ENCODE data around the gene TMEM244.

The TMEM244 gene, protein sequence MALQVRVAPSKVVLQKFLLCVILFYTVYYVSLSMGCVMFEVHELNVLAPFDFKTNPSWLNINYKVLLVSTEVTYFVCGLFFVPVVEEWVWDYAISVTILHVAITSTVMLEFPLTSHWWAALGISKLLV

DNA sequence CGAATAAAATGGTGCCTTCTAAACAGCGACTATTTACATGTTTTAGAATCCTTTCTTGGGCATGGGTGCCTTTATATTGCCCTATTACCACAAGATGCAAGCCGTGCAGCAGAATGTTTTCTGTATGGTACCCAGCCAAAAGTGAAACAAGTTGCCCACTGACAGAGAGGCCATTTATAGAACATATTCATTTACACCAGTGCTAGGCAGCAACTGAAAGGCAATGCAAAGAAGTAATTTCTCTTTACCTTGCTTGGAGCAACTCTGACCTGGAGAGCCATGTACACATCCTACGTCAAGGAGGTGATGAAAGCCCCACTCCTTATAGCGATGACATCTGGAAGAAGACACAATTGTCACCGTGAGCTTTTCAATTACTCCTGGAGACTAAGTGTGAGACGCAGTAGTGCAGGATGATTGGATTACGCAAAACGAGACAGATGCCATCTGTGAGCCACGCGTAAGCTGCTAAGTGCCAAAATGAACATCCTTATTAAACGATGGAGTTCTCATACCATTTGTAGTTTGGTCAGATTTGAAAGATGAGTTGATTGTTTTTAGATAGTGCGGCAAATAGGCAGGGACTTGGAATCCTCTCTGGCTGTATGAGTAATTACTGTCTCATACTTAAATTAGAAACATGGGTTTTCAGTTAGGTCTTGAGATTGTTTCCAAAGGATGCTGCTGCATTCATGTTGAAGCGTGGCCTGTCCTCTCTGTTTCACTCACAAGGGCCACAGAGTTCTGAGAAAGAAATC, at the start of gene TMEM244:
TSS of gene TMEM244 (minus strand) at position 408 of the 758 bp plus-strand sequence. CDS start at position 281, 127 bp downstream.
- Histone ChIP-seq H3K9me3 (ENCODE audit: control insufficient read depth, insufficient read depth, low read length) (no peaks in the 10 kb centered on the region; the same call in 1 of the 2 replicates), H3K36me3 (ENCODE audit: insufficient read depth, low read length) (no peaks in the 10 kb centered on the region), H3K4me1 (ENCODE audit: insufficient read depth, low read length) (peaks cover 7% of the 10 kb centered on the region; the same call in 1 of the 2 replicates), H3K9ac (ENCODE audit: low read depth, low read length) (no peak within 1 kb of the TSS)

DNA sequence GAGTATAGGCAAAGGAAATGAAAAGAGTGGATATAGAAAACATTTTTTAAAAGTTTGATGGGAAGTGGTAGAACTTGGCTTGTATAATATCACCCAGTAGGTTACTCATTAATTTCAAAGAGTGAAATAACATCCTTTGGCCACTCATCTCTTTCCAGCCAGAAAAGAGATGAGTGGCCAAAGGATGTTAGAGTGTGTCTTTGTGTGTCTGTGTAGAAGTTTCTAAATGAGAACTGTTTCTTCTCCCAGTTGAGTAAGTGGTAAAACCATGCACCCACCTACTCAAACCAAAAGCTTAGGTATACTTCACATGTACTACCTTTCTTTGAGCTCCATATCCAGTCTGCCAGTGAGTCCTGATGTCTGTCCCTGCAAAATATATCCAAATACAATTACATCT, 47.7 kb upstream of the TMEM244 start:
- Histone ChIP-seq H3K4me1 (ENCODE audit: insufficient read depth, low read length) (no peaks in the 10 kb centered on the region), H3K9me3 (ENCODE audit: control insufficient read depth, insufficient read depth, low read length) (no peaks in the 10 kb centered on the region), H3K36me3 (ENCODE audit: insufficient read depth, low read length) (no peaks in the 10 kb centered on the region), H3K9ac (ENCODE audit: low read depth, low read length) (no peak overlapping the region)

DNA sequence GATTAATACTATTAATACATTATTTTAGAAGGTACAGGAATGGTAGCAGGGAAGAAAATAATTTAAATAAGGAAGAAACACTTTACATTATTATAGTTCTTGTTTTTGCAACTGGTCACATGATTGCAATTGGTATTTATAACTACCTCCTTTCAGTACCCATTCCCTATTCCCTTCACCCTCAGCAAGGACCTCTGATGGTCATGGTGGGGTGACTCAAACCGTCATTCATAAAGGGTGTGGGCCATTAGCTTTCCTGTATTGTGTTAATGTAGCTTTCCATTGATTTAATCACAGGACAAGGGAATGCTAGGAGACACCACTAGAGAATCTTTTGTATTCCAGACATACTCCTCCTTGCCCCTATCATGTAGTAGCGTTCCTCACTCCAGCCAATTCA, 47.2 kb upstream of the TMEM244 start:
- Histone ChIP-seq H3K9me3 (ENCODE audit: control insufficient read depth, insufficient read depth, low read length) (no peaks in the 10 kb centered on the region), H3K36me3 (ENCODE audit: insufficient read depth, low read length) (no peaks in the 10 kb centered on the region), H3K9ac (ENCODE audit: low read depth, low read length) (no peak overlapping the region), H3K4me1 (ENCODE audit: insufficient read depth, low read length) (no peaks in the 10 kb centered on the region)

DNA sequence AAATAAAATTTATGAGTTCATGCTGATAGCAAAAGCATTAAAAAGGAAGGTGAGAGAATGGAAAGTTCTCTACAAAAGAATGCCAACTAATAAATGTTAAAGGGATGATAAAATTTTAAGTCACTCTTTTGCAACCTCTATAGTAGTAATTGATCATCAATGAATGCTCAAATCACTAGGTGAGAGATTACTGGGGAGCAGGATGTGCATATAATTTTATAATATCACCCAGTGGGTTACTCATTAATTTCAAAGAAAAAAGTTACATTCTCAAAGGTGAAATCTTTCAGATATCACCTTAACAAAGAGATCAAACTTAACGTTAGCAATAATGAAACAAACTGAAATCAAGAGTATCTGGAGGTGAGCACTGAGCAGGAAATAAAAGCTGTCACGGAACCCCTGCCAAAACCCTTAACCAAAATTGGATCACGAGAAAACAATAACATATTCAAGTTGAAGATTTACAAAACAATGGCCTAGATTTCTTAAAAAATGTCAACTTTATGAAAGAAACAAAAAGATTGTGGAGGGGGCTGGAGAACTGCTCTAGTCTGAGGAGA, 45.5 kb upstream of the TMEM244 start:
- H3K36me3 ChIP-seq (ENCODE audit: insufficient read depth, low read length) = no peaks in the 10 kb centered on the region
- no peaks in the 10 kb centered on the region for H3K9me3 ChIP-seq (ENCODE audit: control insufficient read depth, insufficient read depth, low read length)
- H3K9ac ChIP-seq (ENCODE audit: low read depth, low read length) = no peak overlapping the region
- no peaks in the 10 kb centered on the region for H3K4me1 ChIP-seq (ENCODE audit: insufficient read depth, low read length)

DNA sequence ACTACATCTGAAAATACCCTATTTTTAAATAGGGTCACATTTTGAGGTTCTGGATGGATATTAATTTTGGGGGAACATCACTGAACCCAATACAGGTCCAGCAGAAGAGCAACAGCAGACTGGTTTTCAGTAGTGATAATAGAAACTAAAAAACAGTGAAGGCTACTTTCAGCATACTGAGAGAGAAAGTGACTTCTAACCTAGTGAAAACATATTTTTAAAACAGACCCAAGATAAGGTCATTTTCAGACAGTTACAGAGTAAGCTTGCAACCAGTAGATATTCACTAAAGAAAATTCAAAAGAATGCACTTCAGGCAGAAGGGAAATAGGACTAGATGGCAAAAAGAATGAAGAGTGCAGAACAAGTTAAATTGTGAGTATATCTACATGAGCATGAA, 42.0 kb upstream of the TMEM244 start:
- H3K9ac ChIP-seq (ENCODE audit: low read depth, low read length) = no peak overlapping the region
- H3K4me1 ChIP-seq (ENCODE audit: insufficient read depth, low read length) = no peaks in the 10 kb centered on the region
- no peaks in the 10 kb centered on the region for H3K36me3 ChIP-seq (ENCODE audit: insufficient read depth, low read length)
- no peaks in the 10 kb centered on the region for H3K9me3 ChIP-seq (ENCODE audit: control insufficient read depth, insufficient read depth, low read length)

DNA sequence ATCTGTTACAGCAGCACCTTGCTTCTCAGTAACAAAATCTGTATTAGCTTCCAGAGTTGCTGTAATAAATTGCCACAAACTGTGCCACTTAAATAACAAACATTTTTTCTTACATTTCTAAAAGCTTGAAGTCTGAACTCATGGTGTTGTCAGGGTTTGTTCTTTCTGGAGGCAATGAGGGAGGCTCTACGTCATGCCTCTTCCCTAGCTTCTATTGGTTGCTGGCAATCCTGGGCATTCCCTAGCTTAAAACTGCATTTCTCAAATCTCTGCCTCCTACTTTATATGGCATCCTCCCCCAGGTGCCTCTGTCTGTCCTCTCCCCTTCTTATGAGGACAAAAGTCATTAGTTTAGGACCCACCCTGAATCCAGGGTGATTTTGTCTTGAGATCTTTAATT, 41.6 kb upstream of the TMEM244 start:
- Histone ChIP-seq H3K9me3 (ENCODE audit: control insufficient read depth, insufficient read depth, low read length) (no peaks in the 10 kb centered on the region), H3K36me3 (ENCODE audit: insufficient read depth, low read length) (no peaks in the 10 kb centered on the region), H3K9ac (ENCODE audit: low read depth, low read length) (no peak overlapping the region), H3K4me1 (ENCODE audit: insufficient read depth, low read length) (no peaks in the 10 kb centered on the region)

DNA sequence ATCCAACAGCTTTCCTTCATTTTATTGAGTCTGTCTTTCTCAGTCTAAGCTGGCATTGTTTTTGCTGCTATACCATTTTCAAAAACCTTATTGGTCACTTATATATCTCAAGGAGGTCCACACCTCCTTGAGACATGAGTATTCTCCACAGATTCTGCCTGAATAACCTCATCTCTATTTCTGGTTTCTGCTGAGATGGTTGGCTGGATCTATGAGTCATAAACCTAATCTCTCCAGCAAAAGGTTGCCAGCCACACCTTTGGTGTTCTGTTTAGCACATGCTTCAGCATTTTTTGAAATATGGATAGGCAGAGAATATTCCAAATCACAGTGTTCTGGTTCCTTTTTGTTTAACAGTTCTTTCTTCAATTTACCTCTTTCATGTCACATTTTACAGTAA, 40.8 kb upstream of the TMEM244 start:
- no peaks in the 10 kb centered on the region for H3K9me3 ChIP-seq (ENCODE audit: control insufficient read depth, insufficient read depth, low read length)
- H3K9ac ChIP-seq (ENCODE audit: low read depth, low read length) = no peak overlapping the region
- H3K4me1 ChIP-seq (ENCODE audit: insufficient read depth, low read length) = no peaks in the 10 kb centered on the region
- H3K36me3 ChIP-seq (ENCODE audit: insufficient read depth, low read length) = no peaks in the 10 kb centered on the region

DNA sequence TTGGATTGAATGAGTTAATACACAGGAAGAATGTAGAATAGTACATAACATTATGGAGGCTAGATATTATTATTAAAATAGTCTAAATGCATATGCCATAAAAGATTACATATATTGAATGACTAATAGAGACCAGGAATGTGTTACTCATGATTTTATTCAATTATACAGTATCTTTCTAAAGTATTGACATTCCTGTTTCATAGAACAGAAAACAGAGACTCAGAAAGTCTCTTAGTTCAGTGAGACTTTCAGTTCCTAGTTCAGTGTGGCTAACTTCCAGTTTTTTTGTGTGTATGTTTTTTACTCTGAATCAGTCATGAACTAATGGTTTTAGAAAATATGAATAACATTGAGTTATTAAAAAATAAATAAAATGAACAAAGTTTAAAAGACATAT, 34.6 kb upstream of the TMEM244 start:
- no peaks in the 10 kb centered on the region for H3K9me3 ChIP-seq (ENCODE audit: control insufficient read depth, insufficient read depth, low read length)
- no peak overlapping the region for H3K9ac ChIP-seq (ENCODE audit: low read depth, low read length)
- no peaks in the 10 kb centered on the region for H3K36me3 ChIP-seq (ENCODE audit: insufficient read depth, low read length)
- no peaks in the 10 kb centered on the region for H3K4me1 ChIP-seq (ENCODE audit: insufficient read depth, low read length)

DNA sequence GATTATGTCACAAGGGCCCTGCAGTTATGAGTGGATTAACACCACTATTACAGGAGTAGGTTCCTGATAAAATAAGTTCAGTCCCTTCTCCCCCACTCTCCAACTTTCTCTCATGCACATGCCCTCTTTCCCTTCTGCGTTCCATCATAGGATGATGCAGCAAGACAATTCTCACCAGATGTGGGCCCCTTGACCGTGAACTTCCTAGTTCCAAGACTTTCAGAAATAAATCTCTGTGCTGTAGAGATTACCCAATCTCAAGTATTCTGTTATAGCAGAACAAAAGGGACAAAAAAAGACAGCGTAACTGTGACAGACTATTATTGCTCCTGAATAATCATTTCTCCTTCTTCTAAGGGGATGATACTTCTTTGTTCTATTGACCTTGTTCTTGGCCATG, 33.8 kb upstream of the TMEM244 start:
- Histone ChIP-seq H3K4me1 (ENCODE audit: insufficient read depth, low read length) (no peaks in the 10 kb centered on the region), H3K9ac (ENCODE audit: low read depth, low read length) (no peak overlapping the region), H3K36me3 (ENCODE audit: insufficient read depth, low read length) (no peaks in the 10 kb centered on the region), H3K9me3 (ENCODE audit: control insufficient read depth, insufficient read depth, low read length) (no peaks in the 10 kb centered on the region)

DNA sequence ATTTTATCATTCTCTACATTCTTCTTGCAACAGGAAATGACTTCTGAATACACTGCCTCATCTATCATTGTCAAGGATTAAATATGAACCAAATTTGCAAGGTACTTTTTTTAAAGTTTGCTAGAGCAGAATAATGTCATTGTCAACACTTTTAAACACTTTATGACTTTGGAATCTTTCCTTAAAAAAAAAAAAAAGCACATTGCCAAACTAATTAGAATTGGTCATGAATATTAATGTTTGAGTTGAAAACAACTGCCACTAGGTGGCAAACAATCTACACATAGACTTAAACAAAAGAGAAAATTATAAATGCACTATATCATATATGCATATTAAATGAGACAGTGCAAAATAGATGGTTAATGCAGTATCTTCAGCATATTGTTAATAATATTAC, 32.5 kb upstream of the TMEM244 start:
- H3K9me3 ChIP-seq (ENCODE audit: control insufficient read depth, insufficient read depth, low read length) = no peaks in the 10 kb centered on the region
- H3K9ac ChIP-seq (ENCODE audit: low read depth, low read length) = no peak overlapping the region
- no peaks in the 10 kb centered on the region for H3K36me3 ChIP-seq (ENCODE audit: insufficient read depth, low read length)
- no peaks in the 10 kb centered on the region for H3K4me1 ChIP-seq (ENCODE audit: insufficient read depth, low read length)

DNA sequence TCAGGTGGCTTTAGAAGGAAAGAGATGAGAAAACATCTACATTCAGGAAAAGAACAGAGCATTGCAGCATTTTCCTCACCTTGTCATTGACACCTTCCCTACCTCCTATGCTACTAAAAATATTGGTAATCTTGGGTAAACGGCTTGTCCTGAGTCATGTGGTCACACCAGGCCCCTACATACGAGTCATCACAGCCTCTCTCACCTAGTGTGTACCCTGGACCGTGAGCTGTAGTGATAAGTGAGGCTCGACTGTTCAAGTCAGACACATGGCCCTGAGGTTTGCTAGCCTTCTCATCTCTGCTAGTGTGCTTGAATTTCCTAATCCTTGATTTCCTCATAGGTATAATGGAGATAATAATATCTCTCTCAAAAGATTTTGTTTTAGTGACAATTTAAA, 29.6 kb upstream of the TMEM244 start:
- no peaks in the 10 kb centered on the region for H3K4me1 ChIP-seq (ENCODE audit: insufficient read depth, low read length)
- no peak overlapping the region for H3K9ac ChIP-seq (ENCODE audit: low read depth, low read length)
- no peaks in the 10 kb centered on the region for H3K36me3 ChIP-seq (ENCODE audit: insufficient read depth, low read length)
- H3K9me3 ChIP-seq (ENCODE audit: control insufficient read depth, insufficient read depth, low read length) = no peaks in the 10 kb centered on the region

DNA sequence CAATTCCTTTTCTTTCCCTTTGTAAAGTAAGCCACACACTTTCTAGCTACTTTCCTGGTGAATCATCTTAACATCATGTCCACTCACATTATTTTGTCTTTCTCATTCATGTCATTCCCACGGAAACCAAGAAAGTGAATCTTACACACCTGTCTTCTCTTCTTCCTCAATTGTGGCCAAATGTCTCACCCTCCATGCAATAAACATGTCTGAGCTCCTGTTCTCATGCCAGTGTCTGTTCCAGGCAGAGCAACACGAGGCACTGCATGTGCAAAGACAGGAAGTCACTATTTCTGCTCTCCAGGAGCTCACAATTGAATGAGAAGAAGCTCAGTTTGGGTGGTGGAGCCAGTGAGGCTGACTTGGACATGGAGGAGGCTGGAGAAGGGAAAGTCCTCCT, 29.0 kb upstream of the TMEM244 start:
- Histone ChIP-seq H3K4me1 (ENCODE audit: insufficient read depth, low read length) (no peaks in the 10 kb centered on the region), H3K9me3 (ENCODE audit: control insufficient read depth, insufficient read depth, low read length) (no peaks in the 10 kb centered on the region), H3K36me3 (ENCODE audit: insufficient read depth, low read length) (no peaks in the 10 kb centered on the region), H3K9ac (ENCODE audit: low read depth, low read length) (no peak overlapping the region)

DNA sequence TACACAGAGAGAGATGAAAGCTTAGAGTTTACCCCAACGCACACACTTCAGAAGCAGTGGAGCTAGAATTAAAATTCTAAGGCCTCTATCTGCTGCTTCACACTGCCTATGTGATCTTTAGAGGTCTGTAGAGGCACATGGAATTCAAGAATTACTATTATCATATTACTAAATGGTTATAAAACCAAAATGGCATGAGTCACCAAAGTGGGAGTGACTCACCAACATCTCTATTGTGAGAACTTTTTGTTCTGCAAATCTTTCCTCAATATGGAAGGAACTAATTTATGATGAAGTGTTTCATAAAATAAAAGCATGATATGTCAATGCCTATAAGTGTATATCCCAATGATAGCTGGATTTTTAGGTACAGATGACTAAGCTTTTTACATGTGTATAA, 28.5 kb upstream of the TMEM244 start:
- Histone ChIP-seq H3K9me3 (ENCODE audit: control insufficient read depth, insufficient read depth, low read length) (no peaks in the 10 kb centered on the region), H3K4me1 (ENCODE audit: insufficient read depth, low read length) (no peaks in the 10 kb centered on the region), H3K9ac (ENCODE audit: low read depth, low read length) (no peak overlapping the region), H3K36me3 (ENCODE audit: insufficient read depth, low read length) (no peaks in the 10 kb centered on the region)

DNA sequence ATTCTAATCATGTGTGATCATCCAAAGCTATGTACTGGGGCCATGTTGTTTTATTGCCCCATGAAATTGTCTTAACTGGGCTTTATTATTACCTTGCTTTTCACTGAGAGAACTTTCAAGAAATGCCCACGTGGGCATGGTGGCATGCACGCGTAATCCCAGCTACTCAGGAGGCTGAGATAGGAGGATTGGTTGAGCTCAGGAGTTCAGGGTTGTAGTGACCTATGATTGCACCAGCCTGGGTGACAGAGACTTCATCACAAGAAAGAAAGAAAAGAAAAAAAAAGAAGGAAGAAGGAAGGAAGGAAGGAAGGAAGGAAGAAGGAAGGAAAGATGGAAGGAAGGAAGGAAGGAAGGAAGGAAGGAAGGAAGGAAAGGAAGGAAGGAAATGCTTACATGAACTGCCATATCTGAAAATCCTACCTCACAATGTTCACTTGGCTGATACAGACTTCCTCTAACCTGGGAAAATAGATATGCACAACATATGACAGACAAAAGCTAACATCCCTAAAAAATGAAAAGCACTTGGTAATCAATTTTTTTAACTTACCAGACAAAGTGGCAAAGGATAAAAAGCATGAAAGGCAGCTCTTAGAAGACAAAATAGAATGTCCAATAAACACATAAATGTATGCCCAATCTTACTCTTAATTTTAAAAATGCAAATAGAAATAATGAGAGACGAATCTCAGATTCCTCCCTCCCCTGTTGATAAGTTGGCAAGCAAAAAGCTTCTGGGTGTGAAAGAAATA, 25.5 kb upstream of the TMEM244 start:
- no peak overlapping the region for H3K9ac ChIP-seq (ENCODE audit: low read depth, low read length)
- H3K4me1 ChIP-seq (ENCODE audit: insufficient read depth, low read length) = no peaks in the 10 kb centered on the region
- no peaks in the 10 kb centered on the region for H3K36me3 ChIP-seq (ENCODE audit: insufficient read depth, low read length)
- H3K9me3 ChIP-seq (ENCODE audit: control insufficient read depth, insufficient read depth, low read length) = no peaks in the 10 kb centered on the region

DNA sequence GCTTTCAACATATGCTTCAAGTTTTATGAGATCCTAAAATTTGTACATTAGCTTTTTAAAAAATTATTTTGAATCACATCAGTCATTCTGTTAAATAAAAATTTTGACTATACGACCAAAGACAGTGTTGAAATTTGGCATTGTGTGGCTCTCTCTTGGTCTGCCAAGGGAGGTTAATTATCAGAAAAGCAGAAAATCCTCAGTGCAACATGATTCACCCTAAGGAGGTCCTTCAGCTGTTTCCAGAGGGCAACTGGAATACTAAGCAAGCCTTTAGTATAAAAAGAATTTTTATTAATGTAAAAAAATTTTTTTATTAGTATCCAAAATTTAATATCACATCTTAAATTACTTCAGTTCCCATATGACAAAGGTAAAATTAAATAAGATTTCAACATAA, 23.1 kb upstream of the TMEM244 start:
- Histone ChIP-seq H3K9me3 (ENCODE audit: control insufficient read depth, insufficient read depth, low read length) (peaks cover 2% of the 10 kb centered on the region; the same call in 1 of the 2 replicates), H3K9ac (ENCODE audit: low read depth, low read length) (no peak overlapping the region), H3K4me1 (ENCODE audit: insufficient read depth, low read length) (no peaks in the 10 kb centered on the region), H3K36me3 (ENCODE audit: insufficient read depth, low read length) (no peaks in the 10 kb centered on the region)
